ENCODE measurements around the gene VWA3B.

GRCh38 chr2:98177986-98178385 lies 91.0 kb downstream of the VWA3B start:
- TF ChIP-seq CTCF (IDR thresholded peaks at IDR 0.05): no peak
- TF ChIP-seq POLR2A (IDR thresholded peaks at IDR 0.05): no peak

Measured in body of pancreas (tissue), 4 donors.